ENCODE results near the gene CUL9.

DNA sequence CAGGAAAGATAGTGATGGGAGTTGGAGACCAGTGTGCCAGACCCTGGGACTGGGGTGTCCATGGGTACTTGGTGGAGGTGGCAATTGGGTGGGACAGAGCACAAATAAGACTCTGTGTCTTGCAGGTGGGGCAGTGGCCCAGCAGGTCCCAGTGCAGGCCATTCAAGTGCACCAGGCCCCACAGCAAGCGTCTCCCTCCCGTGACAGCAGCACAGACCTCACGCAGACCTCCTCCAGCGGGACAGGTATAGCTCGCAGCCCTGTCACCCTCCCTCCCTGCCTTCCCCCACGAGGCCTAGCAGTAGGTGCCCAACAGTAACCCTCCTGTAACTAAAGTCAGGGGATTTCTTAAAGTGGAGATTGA is 5.6 kb upstream of the CUL9 start:
- no peak for TF ChIP-seq POLR2A (IDR thresholded peaks at IDR 0.05)
- no peak for TF ChIP-seq CTCF (IDR thresholded peaks at IDR 0.05)
